NT2/D1 (cell line): ENCODE data around the gene LARP4B.

ENCODE experiments used
- DNase-seq: peaks from one replicate; pipeline ENCODE4 v3.0.0-alpha.2; 2011; ENCODE audit warnings: low read depth, low spot score
- H3K27me3 ChIP-seq: 2 replicates; pipeline ENCODE4 v1.6.0; 2011; ENCODE audit warnings: mild to moderate bottlenecking; ENCODE audit not compliant: insufficient read length, insufficient read depth
- H3K36me3 ChIP-seq: 2 replicates; pipeline ENCODE4 v1.6.1; 2011; ENCODE audit warnings: mild to moderate bottlenecking, low read length, mixed read lengths; ENCODE audit not compliant: insufficient read depth, insufficient read length
- H3K4me1 ChIP-seq: 2 replicates; pipeline ENCODE4 v1.5.1; 2011; ENCODE audit not compliant: insufficient read depth, insufficient read length
- H3K4me3 ChIP-seq: 2 replicates; pipeline ENCODE4 v1.5.1; 2011; ENCODE audit warnings: low read depth; ENCODE audit not compliant: insufficient read length
- H3K9ac ChIP-seq: 2 replicates; pipeline ENCODE4 v1.6.0; 2011; ENCODE audit warnings: low read depth; ENCODE audit not compliant: insufficient read length
- H3K9me3 ChIP-seq: 2 replicates; pipeline ENCODE4 v1.5.1; 2011; ENCODE audit warnings: mild to moderate bottlenecking, low read length; ENCODE audit not compliant: insufficient read depth
- SUZ12 ChIP-seq: IDR thresholded peaks from 2 replicates; pipeline ENCODE4 v1.6.1; 2011; ENCODE audit not compliant: insufficient read length, insufficient read depth; ENCODE audit errors: extremely low read depth
- YY1 ChIP-seq: IDR thresholded peaks from 2 replicates; pipeline ENCODE4 v1.6.1; 2011; ENCODE audit not compliant: insufficient read length, insufficient read depth
- ZNF274 ChIP-seq: IDR thresholded peaks from 2 replicates; pipeline ENCODE4 v1.6.1; 2011; ENCODE audit warnings: mild to moderate bottlenecking, low read depth, low read length

The LARP4B gene

GRCh38 chr10:767794-768193 is 163.7 kb downstream of the LARP4B start:
- Histone ChIP-seq H3K9me3 (peaks cover 8% of the 10 kb centered on the region; the same call in 1 of the 2 replicates), H3K9ac (no peak overlapping the region), H3K36me3 (no peaks in the 10 kb centered on the region), H3K27me3 (no peaks in the 10 kb centered on the region), H3K4me1 (peaks cover 2% of the 10 kb centered on the region), H3K4me3 (no peak overlapping the region)
- no peak for TF ChIP-seq SUZ12
- no peak for TF ChIP-seq YY1
- TF ChIP-seq ZNF274: no peak
- no peak for DNase-seq

- Histone ChIP-seq H3K36me3 (no peaks in the 10 kb centered on the region), H3K4me3 (no peak overlapping the region), H3K9me3 (peaks cover 8% of the 10 kb centered on the region; the same call in 1 of the 2 replicates), H3K9ac (no peak overlapping the region), H3K4me1 (peaks cover 1% of the 10 kb centered on the region), H3K27me3 (no peaks in the 10 kb centered on the region)
- TF ChIP-seq YY1 (no peak), SUZ12 (no peak), ZNF274 (no peak)
- DNase-seq: no peak
Measured at GRCh38 chr10:767211-767610, 164.3 kb downstream of the LARP4B start.

- no peak for TF ChIP-seq YY1
- no peak for TF ChIP-seq ZNF274
- no peak for TF ChIP-seq SUZ12
- Histone ChIP-seq H3K4me3 (no peak overlapping the region), H3K27me3 (no peaks in the 10 kb centered on the region), H3K36me3 (no peaks in the 10 kb centered on the region), H3K9me3 (no peaks in the 10 kb centered on the region), H3K4me1 (no peaks in the 10 kb centered on the region), H3K9ac (no peak overlapping the region)
- no peak for DNase-seq
Measured at GRCh38 chr10:761376-761775, 170.1 kb downstream of the LARP4B start.

GRCh38 chr10:760622-761021 is 170.9 kb downstream of the LARP4B start:
- no peak for TF ChIP-seq ZNF274
- no peak for TF ChIP-seq YY1
- no peak for TF ChIP-seq SUZ12
- no peaks in the 10 kb centered on the region for H3K9me3 ChIP-seq
- no peaks in the 10 kb centered on the region for H3K36me3 ChIP-seq
- no peak overlapping the region for H3K4me3 ChIP-seq
- H3K27me3 ChIP-seq: no peaks in the 10 kb centered on the region
- H3K4me1 ChIP-seq: no peaks in the 10 kb centered on the region
- no peak overlapping the region for H3K9ac ChIP-seq
- no peak for DNase-seq

DNA sequence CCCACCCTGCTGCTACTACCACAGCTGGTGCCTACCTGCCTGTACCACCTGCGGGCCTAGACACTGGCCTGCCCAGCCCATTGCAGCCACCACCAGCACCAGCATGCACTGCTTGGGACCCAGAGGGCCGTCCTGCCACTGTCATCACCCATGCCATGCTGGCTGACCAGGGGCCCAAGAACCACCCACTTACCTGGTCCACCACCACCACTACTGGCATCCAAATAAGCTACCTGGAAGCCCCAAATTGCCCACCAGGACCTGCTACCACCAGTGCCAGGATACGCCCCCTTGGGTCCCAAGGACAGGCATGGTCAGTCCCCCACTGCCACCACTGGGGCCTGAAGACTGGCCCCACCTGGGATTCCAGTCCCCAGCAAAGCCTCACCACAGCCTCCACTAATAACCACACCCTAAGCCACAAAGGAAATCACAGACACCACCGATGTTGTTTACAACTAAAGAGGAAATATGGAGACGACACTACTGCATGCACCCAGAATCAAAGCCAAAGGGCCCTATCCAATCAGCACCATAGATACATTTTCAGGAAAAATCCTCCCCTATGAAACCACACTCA is 171.5 kb downstream of the LARP4B start:
- Histone ChIP-seq H3K9ac (no peak overlapping the region), H3K9me3 (no peaks in the 10 kb centered on the region), H3K36me3 (no peaks in the 10 kb centered on the region), H3K27me3 (no peaks in the 10 kb centered on the region), H3K4me1 (no peaks in the 10 kb centered on the region), H3K4me3 (no peak overlapping the region)
- DNase-seq: no peak
- no peak for TF ChIP-seq YY1
- TF ChIP-seq ZNF274: no peak
- no peak for TF ChIP-seq SUZ12
